SU-DHL-6 (cell line): ENCODE measurements around the gene FBLN5.

Source experiments
- H2AFZ ChIP-seq: fragments of 200-600 bp; sonication (generic); 2 replicates; pipeline ENCODE4 v1.6.1; 2014; ENCODE audit warnings: low read depth, mild to moderate bottlenecking, moderate library complexity, mixed read lengths, antibody characterized with exemption, low read length; ENCODE audit not compliant: severe bottlenecking
- H3F3A ChIP-seq: fragments of 200-600 bp; shearing (Covaris generic); 2 replicates; pipeline ENCODE4 v1.6.0; 2016; ENCODE audit warnings: antibody characterized with exemption, mild to moderate bottlenecking; ENCODE audit not compliant: insufficient read depth
- H3K27ac ChIP-seq: fragments of 200-600 bp; sonication (generic); 2 replicates; pipeline ENCODE4 v1.5.1; 2016; ENCODE audit warnings: low read depth, mild to moderate bottlenecking, low read length, moderate library complexity, mixed read lengths
- H3K27me3 ChIP-seq: fragments of 200-600 bp; sonication (generic), shearing (Covaris generic); 2 replicates; pipeline ENCODE4 v1.6.0; 2014; ENCODE audit warnings: mild to moderate bottlenecking, low read length
- H3K36me3 ChIP-seq: fragments of 200-600 bp; sonication (generic); 2 replicates; pipeline ENCODE4 v1.6.1; 2014; ENCODE audit warnings: mild to moderate bottlenecking, low read length, mixed read lengths
- H3K4me2 ChIP-seq: fragments of 300-600, 200-600 bp; shearing (Covaris generic), sonication (generic); 2 replicates; pipeline ENCODE4 v1.6.0; 2014; ENCODE audit warnings: low read length, low read depth, mild to moderate bottlenecking; ENCODE audit not compliant: poor library complexity, severe bottlenecking
- H3K4me3 ChIP-seq: fragments of 200-600 bp; sonication (generic); 2 replicates; pipeline ENCODE4 v1.5.1; 2014; ENCODE audit warnings: antibody characterized with exemption, low read length, mild to moderate bottlenecking, mixed read lengths; ENCODE audit not compliant: insufficient read depth, poor library complexity, severe bottlenecking
- H3K79me2 ChIP-seq: fragments of 200-600 bp; sonication (generic); 2 replicates; pipeline ENCODE4 v1.6.1; 2014; ENCODE audit warnings: mild to moderate bottlenecking, low read length, moderate library complexity; ENCODE audit not compliant: insufficient read depth
- H3K9ac ChIP-seq: fragments of 200-600 bp; sonication (generic); 2 replicates; pipeline ENCODE4 v1.7.0; 2014; ENCODE audit warnings: mild to moderate bottlenecking, low read length
- H3K9me2 ChIP-seq: fragments of 200-600 bp; sonication (generic); replicated peaks from 2 replicates; pipeline ENCODE4 v1.6.1; 2014; ENCODE audit warnings: low read length; ENCODE audit not compliant: insufficient read depth
- H3K9me3 ChIP-seq: fragments of 200-600 bp; sonication (generic); 2 replicates; pipeline ENCODE4 v1.6.1; 2014; ENCODE audit warnings: low read length, mixed read lengths; ENCODE audit not compliant: insufficient read depth
- H4K20me1 ChIP-seq: fragments of 200-600 bp; sonication (generic); 2 replicates; pipeline ENCODE4 v1.6.1; 2014; ENCODE audit warnings: low read depth, mild to moderate bottlenecking, antibody characterized with exemption, low read length, moderate library complexity, mixed read lengths
- EZH2phosphoT487 ChIP-seq: fragments of 200-600 bp; sonication (generic), shearing (Covaris generic); conservative IDR thresholded peaks from 2 replicates; pipeline ENCODE4 v1.6.1; 2018; ENCODE audit warnings: mild to moderate bottlenecking, antibody characterized with exemption, low read length, moderate library complexity, mixed read lengths
- TF ChIP-seq, protein P1 (sequence below): fragments of 200-600 bp; sonication (generic); IDR thresholded peaks from one replicate; pipeline ENCODE4 v1.5.1; 2017; ENCODE audit warnings: antibody characterized with exemption, mild to moderate bottlenecking, low read length, moderate library complexity; ENCODE audit not compliant: insufficient read depth, poor library complexity, severe bottlenecking

The FBLN5 gene

GRCh38 chr14:91906374-91906773 is 41.1 kb downstream of the FBLN5 start:
- no peak for TF ChIP-seq EZH2phosphoT487
- TF ChIP-seq, protein P1, sequence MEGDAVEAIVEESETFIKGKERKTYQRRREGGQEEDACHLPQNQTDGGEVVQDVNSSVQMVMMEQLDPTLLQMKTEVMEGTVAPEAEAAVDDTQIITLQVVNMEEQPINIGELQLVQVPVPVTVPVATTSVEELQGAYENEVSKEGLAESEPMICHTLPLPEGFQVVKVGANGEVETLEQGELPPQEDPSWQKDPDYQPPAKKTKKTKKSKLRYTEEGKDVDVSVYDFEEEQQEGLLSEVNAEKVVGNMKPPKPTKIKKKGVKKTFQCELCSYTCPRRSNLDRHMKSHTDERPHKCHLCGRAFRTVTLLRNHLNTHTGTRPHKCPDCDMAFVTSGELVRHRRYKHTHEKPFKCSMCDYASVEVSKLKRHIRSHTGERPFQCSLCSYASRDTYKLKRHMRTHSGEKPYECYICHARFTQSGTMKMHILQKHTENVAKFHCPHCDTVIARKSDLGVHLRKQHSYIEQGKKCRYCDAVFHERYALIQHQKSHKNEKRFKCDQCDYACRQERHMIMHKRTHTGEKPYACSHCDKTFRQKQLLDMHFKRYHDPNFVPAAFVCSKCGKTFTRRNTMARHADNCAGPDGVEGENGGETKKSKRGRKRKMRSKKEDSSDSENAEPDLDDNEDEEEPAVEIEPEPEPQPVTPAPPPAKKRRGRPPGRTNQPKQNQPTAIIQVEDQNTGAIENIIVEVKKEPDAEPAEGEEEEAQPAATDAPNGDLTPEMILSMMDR = no peak
- Histone ChIP-seq H3K4me2 (no peak overlapping the region), H3K79me2 (no peaks in the 10 kb centered on the region), H3K4me3 (no peak overlapping the region), H3K9ac (no peak overlapping the region), H3F3A (no peaks in the 10 kb centered on the region), H3K36me3 (no peaks in the 10 kb centered on the region), H3K9me3 (no peaks in the 10 kb centered on the region), H3K27me3 (no peaks in the 10 kb centered on the region), H4K20me1 (no peaks in the 10 kb centered on the region), H3K27ac (no peak overlapping the region), H2AFZ (no peak overlapping the region), H3K9me2 (no peaks in the 10 kb centered on the region)

GRCh38 chr14:91904956-91905645 is 42.4 kb downstream of the FBLN5 start:
- no peak overlapping the region for H2AFZ ChIP-seq
- H4K20me1 ChIP-seq = no peaks in the 10 kb centered on the region
- no peak overlapping the region for H3K27ac ChIP-seq
- H3K79me2 ChIP-seq = no peaks in the 10 kb centered on the region
- H3K4me3 ChIP-seq = no peak overlapping the region
- no peak for TF ChIP-seq EZH2phosphoT487
- TF ChIP-seq, protein P1 = no peak
- no peaks in the 10 kb centered on the region for H3K9me3 ChIP-seq
- H3K9ac ChIP-seq = no peak overlapping the region
- no peak overlapping the region for H3K4me2 ChIP-seq
- H3K27me3 ChIP-seq = no peaks in the 10 kb centered on the region
- H3F3A ChIP-seq = no peaks in the 10 kb centered on the region
- no peaks in the 10 kb centered on the region for H3K9me2 ChIP-seq
- H3K36me3 ChIP-seq = no peaks in the 10 kb centered on the region

DNA sequence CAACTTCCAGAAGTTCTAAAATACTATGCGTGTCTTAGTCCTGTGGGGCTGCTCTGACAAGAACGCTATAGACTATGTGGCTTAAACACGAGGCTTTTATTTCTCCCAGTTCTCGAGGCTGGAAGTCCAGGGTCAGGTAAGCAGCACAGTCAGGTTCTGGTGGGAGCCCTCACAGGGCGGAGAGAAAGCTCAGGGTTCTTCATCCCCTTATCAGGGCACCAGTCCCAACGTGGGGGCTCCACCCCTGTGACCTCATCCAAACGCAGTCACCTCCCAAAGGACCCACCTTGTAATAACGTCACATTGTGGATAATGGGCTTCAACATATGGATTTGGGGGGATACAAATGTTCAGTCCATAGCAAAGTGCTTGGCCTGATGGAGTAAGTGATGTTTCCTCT is 43.0 kb downstream of the FBLN5 start:
- TF ChIP-seq EZH2phosphoT487 = no peak
- TF ChIP-seq, protein P1 = no peak
- Histone ChIP-seq H3K27me3 (no peaks in the 10 kb centered on the region), H3K9me2 (no peaks in the 10 kb centered on the region), H3K9ac (no peak overlapping the region), H3K4me2 (no peak overlapping the region), H2AFZ (no peak overlapping the region), H3K9me3 (no peaks in the 10 kb centered on the region), H3K4me3 (no peak overlapping the region), H3K27ac (no peak overlapping the region), H3F3A (no peaks in the 10 kb centered on the region), H4K20me1 (no peaks in the 10 kb centered on the region), H3K36me3 (no peaks in the 10 kb centered on the region), H3K79me2 (no peaks in the 10 kb centered on the region)
